HEK293 (cell line): ENCODE results near the gene NFYB.
"Not testable (repeated sequence)": the region's sequence is repeated elsewhere in the genome, so short reads cannot be mapped to it uniquely, and the experiment has no call there.

Experiments
- CTCF ChIA-PET: fragments of 350-600 bp; formaldehyde crosslinking; extraction: SDS; loops from one replicate; lab custom pipeline; 2021; ENCODE audit warnings: antibody characterized with exemption; lab: Yijun Ruan, JAX
- POLR2A ChIA-PET: fragments of 300-600 bp; formaldehyde crosslinking; extraction: SDS; loops from one replicate; lab custom pipeline; 2020; ENCODE audit warnings: antibody characterized with exemption, inconsistent platforms; lab: Yijun Ruan, JAX
- H3K27ac ChIP-seq: fragments of 200-500 bp; sonication (Bioruptor generic); 2 replicates; pipeline ENCODE4 v1.5.1; 2014; ENCODE audit warnings: low read depth, low read length, control low read depth, inconsistent platforms; ENCODE audit errors: extremely low read depth
- H3K36me3 ChIP-seq, 2 experiments: fragments of 200-500 bp in 1 of 2; sonication (Bioruptor generic) in 1 of 2; 1 replicate in 1 of 2; 2 replicates in 1 of 2; pipeline ENCODE4 v1.5.1; 2014 to 2017; ENCODE audit warnings: inconsistent platforms in 2 of 2, low read length in 2 of 2; ENCODE audit not compliant: control insufficient read depth in 2 of 2, insufficient read depth in 1 of 2
- H3K4me1 ChIP-seq: fragments of 200-500 bp; sonication (Bioruptor generic); 2 replicates; pipeline ENCODE4 v1.5.1; 2014; ENCODE audit warnings: mild to moderate bottlenecking, low read length, inconsistent platforms; ENCODE audit not compliant: control insufficient read depth, insufficient read depth
- H3K4me3 ChIP-seq: 2 replicates; pipeline ENCODE4 v1.5.1; 2011; ENCODE audit warnings: low read depth, mild to moderate bottlenecking, control low read depth, low read length, moderate library complexity
- H3K9me3 ChIP-seq: fragments of 200-500 bp; sonication (Bioruptor generic); 2 replicates; pipeline ENCODE4 v1.5.1; 2014; ENCODE audit warnings: low read depth, low read length, inconsistent platforms; ENCODE audit not compliant: control insufficient read depth, insufficient read depth
- GLI4 ChIP-seq: fragments of 450-650 bp; formaldehyde crosslinking; IDR thresholded peaks from 2 replicates; pipeline ENCODE4 v1.5.1; 2016; ENCODE audit warnings: missing biosample characterization, missing genetic modification characterization
- HOXA7 ChIP-seq: sonication (generic); formaldehyde crosslinking; IDR thresholded peaks from 2 replicates; pipeline ENCODE4 v1.8.1; 2022; ENCODE audit warnings: missing genetic modification reagents, borderline replicate concordance
- KLF10 ChIP-seq: fragments of 450-650 bp; IDR thresholded peaks from 2 replicates; pipeline ENCODE4 v1.5.1; 2018; ENCODE audit warnings: missing biosample characterization, mild to moderate bottlenecking, missing genetic modification characterization
- KLF9 ChIP-seq: fragments of 450-650 bp; formaldehyde crosslinking; IDR thresholded peaks from 2 replicates; pipeline ENCODE4 v1.5.1; 2016; ENCODE audit warnings: missing biosample characterization, missing genetic modification characterization, low read depth
- PRDM1 ChIP-seq: fragments of 450-650 bp; formaldehyde crosslinking; IDR thresholded peaks from 2 replicates; pipeline ENCODE4; 2016; ENCODE audit warnings: missing biosample characterization, missing genetic modification characterization
- TRIM28 ChIP-seq: IDR thresholded peaks from 2 replicates; pipeline ENCODE4 v1.6.1; 2011; ENCODE audit warnings: low read length, control low read depth, borderline replicate concordance
- ZBTB48 ChIP-seq: fragments of 450-650 bp; formaldehyde crosslinking; IDR thresholded peaks from 2 replicates; pipeline ENCODE4 v1.5.1; 2016; ENCODE audit warnings: missing biosample characterization, missing genetic modification characterization
- ZBTB7A ChIP-seq: fragments of 450-650 bp; formaldehyde crosslinking; IDR thresholded peaks from 2 replicates; pipeline ENCODE4 v1.5.1; 2016; ENCODE audit warnings: low read depth, missing biosample characterization, missing genetic modification characterization
- ZNF138 ChIP-seq: fragments of 450-650 bp; formaldehyde crosslinking; IDR thresholded peaks from 2 replicates; pipeline ENCODE4 v1.5.1; 2016; ENCODE audit warnings: missing biosample characterization, missing genetic modification characterization, borderline replicate concordance
- ZNF157 ChIP-seq: fragments of 450-650 bp; formaldehyde crosslinking; IDR thresholded peaks from 2 replicates; pipeline ENCODE4 v1.5.1; 2016; ENCODE audit warnings: missing biosample characterization, missing genetic modification characterization
- ZNF311 ChIP-seq: fragments of 450-650 bp; formaldehyde crosslinking; IDR thresholded peaks from 2 replicates; pipeline ENCODE4 v1.5.1; 2017; ENCODE audit warnings: missing biosample characterization, missing genetic modification characterization, borderline replicate concordance
- ZNF623 ChIP-seq: fragments of 450-650 bp; formaldehyde crosslinking; IDR thresholded peaks from 2 replicates; pipeline ENCODE4 v1.5.1; 2016; ENCODE audit warnings: missing biosample characterization, missing genetic modification characterization
- ZNF670 ChIP-seq: fragments of 450-650 bp; formaldehyde crosslinking; IDR thresholded peaks from 2 replicates; pipeline ENCODE4 v1.5.1; 2016; ENCODE audit warnings: missing biosample characterization, missing genetic modification characterization, low read depth
- ZNF768 ChIP-seq: fragments of 450-650 bp; formaldehyde crosslinking; IDR thresholded peaks from 2 replicates; pipeline ENCODE4 v1.5.1; 2018; ENCODE audit warnings: missing biosample characterization, mild to moderate bottlenecking, missing genetic modification characterization
- ZSCAN16 ChIP-seq: fragments of 450-650 bp; formaldehyde crosslinking; IDR thresholded peaks from 2 replicates; pipeline ENCODE4 v1.5.1; 2016; ENCODE audit warnings: missing biosample characterization, missing genetic modification characterization
- TF ChIP-seq, protein P1 (sequence below): fragments of 450-650 bp; formaldehyde crosslinking; IDR thresholded peaks from 2 replicates; pipeline ENCODE4 v1.5.1; 2016; ENCODE audit warnings: missing biosample characterization, missing genetic modification characterization
- TF ChIP-seq, protein P2 (sequence below): fragments of 450-650 bp; formaldehyde crosslinking; IDR thresholded peaks from 2 replicates; pipeline ENCODE4 v1.5.1; 2016; ENCODE audit warnings: missing biosample characterization, missing genetic modification characterization
- TF ChIP-seq, protein P3 (sequence below): IDR thresholded peaks from 2 replicates; pipeline ENCODE4 v1.6.1; 2011; ENCODE audit warnings: mild to moderate bottlenecking, low read depth, low read length, borderline replicate concordance
- TF ChIP-seq, protein P4 (sequence below): fragments of 450-650 bp; formaldehyde crosslinking; IDR thresholded peaks from 2 replicates; pipeline ENCODE4 v1.5.1; 2016; ENCODE audit warnings: missing biosample characterization, missing genetic modification characterization
- TF ChIP-seq, protein P5 (sequence below): fragments of 450-650 bp; formaldehyde crosslinking; IDR thresholded peaks from 2 replicates; pipeline ENCODE4 v1.5.1; 2016; ENCODE audit warnings: missing biosample characterization, missing genetic modification characterization
- TF ChIP-seq, protein P6 (sequence below): fragments of 450-650 bp; formaldehyde crosslinking; IDR thresholded peaks from 2 replicates; pipeline ENCODE4 v1.5.1; 2017; ENCODE audit warnings: missing biosample characterization, missing genetic modification characterization

Gene NFYB

DNA sequence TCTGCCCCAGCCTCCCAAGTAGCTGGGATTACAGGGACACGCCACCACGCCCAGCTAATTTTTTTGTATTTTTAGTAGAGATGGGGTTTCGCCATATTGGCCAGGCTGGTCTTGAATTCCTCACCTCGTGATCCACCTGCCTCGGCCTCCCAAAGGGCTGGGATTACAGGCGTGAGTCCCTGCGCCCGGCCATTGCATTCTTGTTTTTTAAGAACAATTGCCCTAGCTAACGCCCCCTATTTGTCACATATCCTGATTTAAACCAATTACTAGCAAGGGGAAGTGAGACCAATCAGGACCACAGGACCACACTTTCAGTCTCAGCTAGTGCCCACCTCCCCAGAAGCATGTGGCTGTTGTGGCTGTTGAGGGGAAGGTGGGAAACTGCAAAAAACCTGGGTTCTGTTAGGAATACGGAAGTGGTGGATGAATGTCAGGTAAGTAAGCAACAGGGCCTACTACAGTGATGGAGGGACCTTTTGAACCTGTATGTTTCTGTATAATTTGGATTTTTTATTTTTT, 37.8 kb upstream of the NFYB start:
- H3K4me1 ChIP-seq, result 0 out of 2 replicates have a peak, but pooled peaks cover 5% of the 10 kb centered on the region
- no peak overlapping the region for H3K27ac ChIP-seq
- H3K9me3 ChIP-seq, result no peaks in the 10 kb centered on the region
- ChIA-PET CTCF (interaction anchor here (0.7 kb wide), 2 partner anchors 10 to 352 kb away, joined by 3 to 4 read pairs; no protein-coding TSS in a partner anchor), POLR2A (no interaction called here)
- TF ChIP-seq, protein P1, sequence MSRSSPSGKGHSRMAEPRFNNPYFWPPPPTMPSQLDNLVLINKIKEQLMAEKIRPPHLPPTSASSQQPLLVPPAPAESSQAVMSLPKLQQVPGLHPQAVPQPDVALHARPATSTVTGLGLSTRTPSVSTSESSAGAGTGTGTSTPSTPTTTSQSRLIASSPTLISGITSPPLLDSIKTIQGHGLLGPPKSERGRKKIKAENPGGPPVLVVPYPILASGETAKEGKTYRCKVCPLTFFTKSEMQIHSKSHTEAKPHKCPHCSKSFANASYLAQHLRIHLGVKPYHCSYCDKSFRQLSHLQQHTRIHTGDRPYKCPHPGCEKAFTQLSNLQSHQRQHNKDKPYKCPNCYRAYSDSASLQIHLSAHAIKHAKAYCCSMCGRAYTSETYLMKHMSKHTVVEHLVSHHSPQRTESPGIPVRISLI (tag by site-specific recombination), result no peak
- TF ChIP-seq, protein P2, sequence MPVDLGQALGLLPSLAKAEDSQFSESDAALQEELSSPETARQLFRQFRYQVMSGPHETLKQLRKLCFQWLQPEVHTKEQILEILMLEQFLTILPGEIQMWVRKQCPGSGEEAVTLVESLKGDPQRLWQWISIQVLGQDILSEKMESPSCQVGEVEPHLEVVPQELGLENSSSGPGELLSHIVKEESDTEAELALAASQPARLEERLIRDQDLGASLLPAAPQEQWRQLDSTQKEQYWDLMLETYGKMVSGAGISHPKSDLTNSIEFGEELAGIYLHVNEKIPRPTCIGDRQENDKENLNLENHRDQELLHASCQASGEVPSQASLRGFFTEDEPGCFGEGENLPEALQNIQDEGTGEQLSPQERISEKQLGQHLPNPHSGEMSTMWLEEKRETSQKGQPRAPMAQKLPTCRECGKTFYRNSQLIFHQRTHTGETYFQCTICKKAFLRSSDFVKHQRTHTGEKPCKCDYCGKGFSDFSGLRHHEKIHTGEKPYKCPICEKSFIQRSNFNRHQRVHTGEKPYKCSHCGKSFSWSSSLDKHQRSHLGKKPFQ, result no peak
- no peak for TF ChIP-seq TRIM28
- no peak overlapping the region for H3K4me3 ChIP-seq
- H3K36me3 ChIP-seq, result no peaks in the 10 kb centered on the region

DNA sequence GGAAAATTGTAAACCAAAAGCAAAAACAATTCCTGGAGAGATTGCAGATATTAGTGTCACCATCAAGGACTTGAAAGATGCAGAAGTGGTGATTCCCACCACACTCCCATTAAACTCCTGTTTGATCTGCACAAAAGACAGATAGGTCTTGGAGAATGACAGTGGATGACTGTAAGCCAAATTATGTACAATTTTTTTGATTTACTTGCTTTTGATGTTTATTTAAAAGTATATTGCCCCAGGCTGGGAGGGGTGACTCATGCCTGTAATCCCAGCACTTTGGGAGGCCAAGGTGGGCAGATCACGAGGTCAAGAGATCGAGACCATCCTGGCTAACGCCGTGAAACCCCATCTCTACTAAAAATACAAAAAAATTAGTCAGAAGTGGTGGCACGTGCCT, 35.8 kb upstream of the NFYB start:
- H3K9me3 ChIP-seq, H3K4me1 ChIP-seq, H3K27ac ChIP-seq, H3K36me3 ChIP-seq, H3K4me3 ChIP-seq, POLR2A ChIA-PET: not testable (repeated sequence)
- CTCF ChIA-PET, result interaction anchor here (0.6 kb wide), 1 partner anchor 55 kb away, joined by 3 read pairs; no protein-coding TSS in a partner anchor

DNA sequence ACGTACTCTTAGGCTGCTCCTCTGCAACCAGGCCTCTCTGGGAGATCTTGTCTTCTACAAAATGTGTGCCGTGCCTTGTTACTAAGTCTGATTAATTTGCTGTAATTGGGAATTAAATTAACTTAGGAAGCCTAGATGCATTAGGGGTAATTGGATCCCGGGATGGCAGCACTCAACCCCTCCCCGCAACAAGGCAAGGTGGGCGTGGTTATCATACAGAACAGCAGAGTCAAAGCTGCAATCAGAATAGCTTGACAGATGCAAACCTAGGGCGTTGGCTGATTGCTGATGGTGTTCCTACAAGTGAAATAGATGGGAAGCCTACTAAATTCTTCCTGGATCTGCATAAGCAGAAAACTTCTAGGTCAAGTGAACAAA, 34.5 kb upstream of the NFYB start:
- Histone ChIP-seq H3K27ac (no peak overlapping the region), H3K4me3 (no peak overlapping the region), H3K4me1 (0 out of 2 replicates have a peak, but pooled peaks cover 2% of the 10 kb centered on the region), H3K36me3 (no peaks in the 10 kb centered on the region), H3K9me3 (no peaks in the 10 kb centered on the region)
- ChIA-PET POLR2A (no interaction called here), CTCF (interaction anchor here (0.6 kb wide), 1 partner anchor 34 kb away, joined by 5 read pairs; no protein-coding TSS in a partner anchor)
- TF ChIP-seq ZNF157 (tag by site-specific recombination) (no peak), GLI4 (tag by site-specific recombination) (no peak), ZNF768 (tag by site-specific recombination) (no peak), ZNF138 (tag by site-specific recombination) (no peak), PRDM1 (tag by site-specific recombination) (no peak), ZSCAN16 (tag by site-specific recombination) (no peak), HOXA7 (CRISPR knock-in tag) (no peak), ZBTB7A (tag by site-specific recombination) (no peak), ZBTB48 (tag by site-specific recombination) (no peak), KLF10 (tag by site-specific recombination) (no peak), ZNF670 (tag by site-specific recombination) (no peak), ZNF311 (tag by site-specific recombination) (no peak), KLF9 (tag by site-specific recombination) (no peak), ZNF623 (tag by site-specific recombination) (no peak)
- TF ChIP-seq, protein P3, sequence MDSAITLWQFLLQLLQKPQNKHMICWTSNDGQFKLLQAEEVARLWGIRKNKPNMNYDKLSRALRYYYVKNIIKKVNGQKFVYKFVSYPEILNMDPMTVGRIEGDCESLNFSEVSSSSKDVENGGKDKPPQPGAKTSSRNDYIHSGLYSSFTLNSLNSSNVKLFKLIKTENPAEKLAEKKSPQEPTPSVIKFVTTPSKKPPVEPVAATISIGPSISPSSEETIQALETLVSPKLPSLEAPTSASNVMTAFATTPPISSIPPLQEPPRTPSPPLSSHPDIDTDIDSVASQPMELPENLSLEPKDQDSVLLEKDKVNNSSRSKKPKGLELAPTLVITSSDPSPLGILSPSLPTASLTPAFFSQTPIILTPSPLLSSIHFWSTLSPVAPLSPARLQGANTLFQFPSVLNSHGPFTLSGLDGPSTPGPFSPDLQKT, result no peak
- TF ChIP-seq, protein P4, sequence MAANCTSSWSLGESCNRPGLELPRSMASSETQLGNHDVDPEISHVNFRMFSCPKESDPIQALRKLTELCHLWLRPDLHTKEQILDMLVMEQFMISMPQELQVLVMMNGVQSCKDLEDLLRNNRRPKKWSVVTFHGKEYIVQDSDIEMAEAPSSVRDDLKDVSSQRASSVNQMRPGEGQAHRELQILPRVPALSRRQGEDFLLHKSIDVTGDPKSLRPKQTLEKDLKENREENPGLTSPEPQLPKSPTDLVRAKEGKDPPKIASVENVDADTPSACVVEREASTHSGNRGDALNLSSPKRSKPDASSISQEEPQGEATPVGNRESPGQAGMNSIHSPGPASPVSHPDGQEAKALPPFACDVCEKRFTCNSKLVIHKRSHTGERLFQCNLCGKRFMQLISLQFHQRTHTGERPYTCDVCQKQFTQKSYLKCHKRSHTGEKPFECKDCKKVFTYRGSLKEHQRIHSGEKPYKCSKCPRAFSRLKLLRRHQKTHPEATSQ (tag by site-specific recombination), result no peak
- TF ChIP-seq, protein P1 (tag by site-specific recombination), result no peak
- TF ChIP-seq, protein P5, sequence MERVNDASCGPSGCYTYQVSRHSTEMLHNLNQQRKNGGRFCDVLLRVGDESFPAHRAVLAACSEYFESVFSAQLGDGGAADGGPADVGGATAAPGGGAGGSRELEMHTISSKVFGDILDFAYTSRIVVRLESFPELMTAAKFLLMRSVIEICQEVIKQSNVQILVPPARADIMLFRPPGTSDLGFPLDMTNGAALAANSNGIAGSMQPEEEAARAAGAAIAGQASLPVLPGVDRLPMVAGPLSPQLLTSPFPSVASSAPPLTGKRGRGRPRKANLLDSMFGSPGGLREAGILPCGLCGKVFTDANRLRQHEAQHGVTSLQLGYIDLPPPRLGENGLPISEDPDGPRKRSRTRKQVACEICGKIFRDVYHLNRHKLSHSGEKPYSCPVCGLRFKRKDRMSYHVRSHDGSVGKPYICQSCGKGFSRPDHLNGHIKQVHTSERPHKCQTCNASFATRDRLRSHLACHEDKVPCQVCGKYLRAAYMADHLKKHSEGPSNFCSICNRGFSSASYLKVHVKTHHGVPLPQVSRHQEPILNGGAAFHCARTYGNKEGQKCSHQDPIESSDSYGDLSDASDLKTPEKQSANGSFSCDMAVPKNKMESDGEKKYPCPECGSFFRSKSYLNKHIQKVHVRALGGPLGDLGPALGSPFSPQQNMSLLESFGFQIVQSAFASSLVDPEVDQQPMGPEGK, result no peak
- TF ChIP-seq, protein P6, sequence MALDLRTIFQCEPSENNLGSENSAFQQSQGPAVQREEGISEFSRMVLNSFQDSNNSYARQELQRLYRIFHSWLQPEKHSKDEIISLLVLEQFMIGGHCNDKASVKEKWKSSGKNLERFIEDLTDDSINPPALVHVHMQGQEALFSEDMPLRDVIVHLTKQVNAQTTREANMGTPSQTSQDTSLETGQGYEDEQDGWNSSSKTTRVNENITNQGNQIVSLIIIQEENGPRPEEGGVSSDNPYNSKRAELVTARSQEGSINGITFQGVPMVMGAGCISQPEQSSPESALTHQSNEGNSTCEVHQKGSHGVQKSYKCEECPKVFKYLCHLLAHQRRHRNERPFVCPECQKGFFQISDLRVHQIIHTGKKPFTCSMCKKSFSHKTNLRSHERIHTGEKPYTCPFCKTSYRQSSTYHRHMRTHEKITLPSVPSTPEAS (tag by site-specific recombination), result no peak
